Stimulated activated CD8-positive, alpha-beta memory T cell treated with anti-CD3 and anti-CD28 coated beads, Interleukin-15, amount 100 ng/mL, for 24 hours (primary cell): ENCODE data around the gene DAB1.

Experiments used
- DNase-seq: peaks from one replicate; pipeline ENCODE4 v3.0.0-alpha.2; 2020; ENCODE audit warnings: low read depth

Gene DAB1

GRCh38 chr1:57218487-57219079 is 205.3 kb downstream of the DAB1 start:
- no peak for DNase-seq

- no peak for DNase-seq
Measured at GRCh38 chr1:57217905-57218304, 206.0 kb downstream of the DAB1 start.

- no peak for DNase-seq
Measured at GRCh38 chr1:57214951-57215575, 208.8 kb downstream of the DAB1 start.

GRCh38 chr1:57210881-57211280 is 213.0 kb downstream of the DAB1 start:
- DNase-seq, result no peak

GRCh38 chr1:57209495-57209894 is 214.4 kb downstream of the DAB1 start:
- DNase-seq, result no peak

GRCh38 chr1:57208741-57209302 is 215.0 kb downstream of the DAB1 start:
- no peak for DNase-seq

GRCh38 chr1:57206038-57206437 is 217.8 kb downstream of the DAB1 start:
- no peak for DNase-seq

GRCh38 chr1:57204942-57205787 is 218.7 kb downstream of the DAB1 start:
- DNase-seq, result no peak

GRCh38 chr1:57204091-57204490 is 219.8 kb downstream of the DAB1 start:
- no peak for DNase-seq

- no peak for DNase-seq
Measured at GRCh38 chr1:57202241-57202640, 221.6 kb downstream of the DAB1 start.

- DNase-seq, result no peak
Measured at GRCh38 chr1:57198912-57199311, 224.9 kb downstream of the DAB1 start.

- no peak for DNase-seq
Measured at GRCh38 chr1:57195436-57195941, 228.4 kb downstream of the DAB1 start.

GRCh38 chr1:57192222-57192621 is 231.6 kb downstream of the DAB1 start:
- no peak for DNase-seq

- DNase-seq, result no peak
Measured at GRCh38 chr1:57190898-57191297, 233.0 kb downstream of the DAB1 start.

GRCh38 chr1:57188168-57188567 is 235.7 kb downstream of the DAB1 start:
- DNase-seq, result no peak

GRCh38 chr1:57186455-57186854 is 237.4 kb downstream of the DAB1 start:
- DNase-seq, result no peak

GRCh38 chr1:57179001-57179400 is 244.9 kb downstream of the DAB1 start:
- no peak for DNase-seq

GRCh38 chr1:57175506-57175905 is 248.4 kb downstream of the DAB1 start:
- no peak for DNase-seq

GRCh38 chr1:57172040-57172439 is 251.8 kb downstream of the DAB1 start:
- no peak for DNase-seq

- no peak for DNase-seq
Measured at GRCh38 chr1:57167997-57168396, 255.9 kb downstream of the DAB1 start.

- DNase-seq, result no peak
Measured at GRCh38 chr1:57165546-57165945, 258.3 kb downstream of the DAB1 start.

GRCh38 chr1:57164584-57164983 is 259.3 kb downstream of the DAB1 start:
- no peak for DNase-seq

GRCh38 chr1:57163789-57164188 is 260.1 kb downstream of the DAB1 start:
- DNase-seq, result no peak
